PFSK-1 (cell line): ENCODE data around the gene C9orf50.

Experiments used
- FOXP2 ChIP-seq: optimal IDR thresholded peaks from 2 replicates; pipeline ENCODE3; 2011; ENCODE audit warnings: borderline replicate concordance, control low read depth, inconsistent platforms; ENCODE audit not compliant: insufficient read depth; ENCODE audit errors: extremely low read length, extremely low read depth
- POLR2AphosphoS5 ChIP-seq: IDR thresholded peaks from 2 replicates; pipeline ENCODE4 v1.6.1; 2012; ENCODE audit warnings: low read depth, mild to moderate bottlenecking, control low read depth, low read length, moderate library complexity
- REST ChIP-seq, 2 experiments: IDR thresholded peaks; 2 replicates each; pipeline versions ENCODE4 v1.6.1 to v1.8.0; 2011 to 2012; ENCODE audit warnings: low read depth in 2 of 2, low read length in 2 of 2, control low read depth in 1 of 2, inconsistent platforms in 1 of 2, mild to moderate bottlenecking in 1 of 2, moderate library complexity in 1 of 2; ENCODE audit not compliant: insufficient read depth in 1 of 2
- SIN3A ChIP-seq: IDR thresholded peaks from 2 replicates; pipeline ENCODE4 v1.6.1; 2012; ENCODE audit warnings: mild to moderate bottlenecking, low read length, moderate library complexity, borderline replicate concordance; ENCODE audit not compliant: insufficient read depth
- TAF1 ChIP-seq: IDR thresholded peaks from 2 replicates; pipeline ENCODE4 v1.6.1; 2012; ENCODE audit warnings: low read length, control low read depth, borderline replicate concordance; ENCODE audit not compliant: insufficient read depth

The C9orf50 gene

DNA sequence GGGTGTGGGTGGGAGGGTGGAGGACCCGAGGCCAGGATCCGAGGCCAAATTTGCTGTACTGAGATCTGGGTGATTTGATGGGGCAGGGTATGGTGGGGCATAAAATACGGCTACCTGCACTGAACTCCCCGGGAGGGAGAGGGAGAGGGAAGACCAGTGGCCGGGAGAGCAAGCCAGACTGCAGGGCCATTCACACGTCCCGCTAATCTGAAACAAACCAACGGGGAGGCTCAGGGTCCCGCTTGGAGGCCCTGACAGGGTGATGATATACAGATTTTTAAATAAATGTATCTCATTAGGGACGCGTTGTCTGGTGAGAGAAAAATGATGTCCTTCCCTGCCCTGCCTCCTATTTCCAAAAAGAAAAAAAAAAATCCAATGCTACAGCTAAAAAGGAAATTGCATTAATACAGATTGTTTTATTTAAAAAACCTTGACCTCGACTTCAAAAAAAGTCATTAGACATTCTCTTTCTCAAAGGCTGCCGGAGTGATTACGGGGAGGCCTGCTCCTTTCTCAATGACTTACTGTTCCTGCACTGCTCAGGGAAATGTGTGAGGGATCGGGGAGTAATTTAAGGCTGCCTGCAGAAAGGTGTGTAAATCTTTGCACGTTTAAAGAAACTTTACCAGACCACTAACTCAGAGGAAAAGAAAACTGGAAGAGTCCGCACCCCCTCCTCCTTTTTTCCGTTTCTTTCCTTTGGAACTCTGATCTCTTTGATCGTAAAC is 33.1 kb upstream of the C9orf50 start:
- TF ChIP-seq POLR2AphosphoS5 (no peak), REST (IDR thresholded peaks at IDR 0.05; ENCODE audit: insufficient read depth in 1 of 2, low read depth in 2 of 2, low read length in 2 of 2) (no peak), FOXP2 (no peak), SIN3A (no peak), TAF1 (no peak)

- TF ChIP-seq FOXP2: no peak
- no peak for TF ChIP-seq REST (IDR thresholded peaks at IDR 0.05; ENCODE audit: insufficient read depth in 1 of 2, low read depth in 2 of 2, low read length in 2 of 2)
- TF ChIP-seq SIN3A: no peak
- TF ChIP-seq POLR2AphosphoS5: no peak
- no peak for TF ChIP-seq TAF1
Observed at GRCh38 chr9:129650680-129651235, 29.9 kb upstream of the C9orf50 start.

DNA sequence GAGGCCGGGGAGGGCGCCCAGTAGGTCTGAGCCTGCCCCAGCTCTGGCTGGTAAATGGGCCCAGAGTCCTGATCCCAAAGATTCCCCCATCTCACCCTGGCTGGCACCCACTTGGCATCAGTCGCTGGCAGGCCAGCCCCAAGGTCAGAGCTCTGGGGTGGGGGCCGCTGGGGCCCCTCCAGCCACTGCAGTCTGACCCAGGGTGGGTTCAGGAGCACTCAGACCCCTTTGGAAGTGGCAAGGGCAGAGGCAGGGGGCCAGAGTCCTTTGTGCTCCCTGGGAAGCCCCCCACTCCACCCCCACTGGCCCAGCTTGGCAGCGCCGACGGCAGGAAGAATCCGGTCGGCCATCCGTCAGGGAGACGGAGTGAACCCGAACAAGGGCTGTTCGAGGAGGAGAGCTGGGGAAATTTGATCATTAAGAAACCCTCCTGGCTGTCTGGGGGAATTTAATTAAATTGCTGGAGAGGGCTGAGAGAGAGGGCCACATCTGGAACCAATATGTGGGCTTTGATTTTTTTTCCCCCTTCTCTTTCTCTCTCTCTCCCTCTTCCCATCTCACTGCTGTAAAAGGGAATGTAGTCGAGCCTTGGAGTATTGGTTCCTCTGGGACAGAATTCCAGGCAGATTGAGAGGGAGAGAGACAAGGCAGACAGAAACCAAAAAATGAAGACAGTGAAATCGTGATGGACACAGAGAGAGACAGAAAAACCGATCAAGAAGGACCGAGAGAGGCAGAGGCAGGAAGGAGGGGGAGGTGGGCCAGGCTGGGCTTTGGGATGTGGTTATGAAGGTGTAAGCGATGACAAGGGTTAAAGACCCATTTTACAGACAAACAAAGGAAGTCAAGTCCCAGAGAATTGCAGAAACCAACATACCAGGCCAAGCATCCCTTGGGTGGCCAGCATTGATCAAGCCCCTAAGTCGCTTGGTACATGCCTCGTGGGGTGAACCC is 29.1 kb upstream of the C9orf50 start:
- no peak for TF ChIP-seq FOXP2
- TF ChIP-seq POLR2AphosphoS5: no peak
- no peak for TF ChIP-seq SIN3A
- no peak for TF ChIP-seq TAF1
- TF ChIP-seq REST (IDR thresholded peaks at IDR 0.05; ENCODE audit: insufficient read depth in 1 of 2, low read depth in 2 of 2, low read length in 2 of 2): no peak

- no peak for TF ChIP-seq FOXP2
- no peak for TF ChIP-seq REST (IDR thresholded peaks at IDR 0.05; ENCODE audit: insufficient read depth in 1 of 2, low read depth in 2 of 2, low read length in 2 of 2)
- no peak for TF ChIP-seq SIN3A
- TF ChIP-seq POLR2AphosphoS5: no peak
- no peak for TF ChIP-seq TAF1
Observed at GRCh38 chr9:129648764-129649115, 27.8 kb upstream of the C9orf50 start.
